GM21825 (cell line): ENCODE measurements around the gene MED27.

Experiments used
- ATAC-seq: cut with Tn5 transposase; IDR thresholded peaks from one replicate; pipeline ENCODE4 v1.9.1; 2021; ENCODE audit warnings: mild to moderate bottlenecking, moderate library complexity; ENCODE audit not compliant: unreplicated experiment

Gene MED27

GRCh38 chr9:131823701-131824146, 255.9 kb downstream of the MED27 start:
- ATAC-seq = no peak

- no peak for ATAC-seq
Measured at GRCh38 chr9:131818089-131818488, 261.6 kb downstream of the MED27 start.

- no peak for ATAC-seq
Measured at GRCh38 chr9:131817627-131818026, 262.0 kb downstream of the MED27 start.

- no peak for ATAC-seq
Measured at GRCh38 chr9:131817073-131817472, 262.6 kb downstream of the MED27 start.

- ATAC-seq = no peak
Measured at GRCh38 chr9:131815970-131816873, 263.4 kb downstream of the MED27 start.

GRCh38 chr9:131814707-131815106, 265.0 kb downstream of the MED27 start:
- no peak for ATAC-seq

GRCh38 chr9:131813116-131813515, 266.6 kb downstream of the MED27 start:
- no peak for ATAC-seq

- no peak for ATAC-seq
Measured at GRCh38 chr9:131812116-131812790, 267.4 kb downstream of the MED27 start.

- ATAC-seq = no peak
Measured at GRCh38 chr9:131811405-131811804, 268.3 kb downstream of the MED27 start.

GRCh38 chr9:131810351-131811170, 269.1 kb downstream of the MED27 start:
- no peak for ATAC-seq
